HG02588 (cell line): Measurements from ENCODE around the gene CA10.

Experiments used
- ATAC-seq: cut with Tn5 transposase; IDR thresholded peaks from one replicate; pipeline ENCODE4 v1.9.1; 2021; ENCODE audit warnings: mild to moderate bottlenecking, moderate library complexity; ENCODE audit not compliant: unreplicated experiment

Gene CA10

GRCh38 chr17:51890710-51891109 lies 267.8 kb downstream of the CA10 start:
- no peak for ATAC-seq

GRCh38 chr17:51888816-51889215 lies 269.7 kb downstream of the CA10 start:
- ATAC-seq, result no peak

- no peak for ATAC-seq
Observed at GRCh38 chr17:51876986-51877385, 281.5 kb downstream of the CA10 start.

GRCh38 chr17:51873302-51873701 lies 285.2 kb downstream of the CA10 start:
- no peak for ATAC-seq

GRCh38 chr17:51869387-51869786 lies 289.1 kb downstream of the CA10 start:
- no peak for ATAC-seq

GRCh38 chr17:51860954-51861561 lies 297.5 kb downstream of the CA10 start:
- no peak for ATAC-seq

- no peak for ATAC-seq
Observed at GRCh38 chr17:51857052-51857597, 301.4 kb downstream of the CA10 start.

- ATAC-seq, result no peak
Observed at GRCh38 chr17:51855806-51856205, 302.7 kb downstream of the CA10 start.

- ATAC-seq, result no peak
Observed at GRCh38 chr17:51853857-51854256, 304.7 kb downstream of the CA10 start.

- no peak for ATAC-seq
Observed at GRCh38 chr17:51852603-51853002, 305.9 kb downstream of the CA10 start.

GRCh38 chr17:51850201-51850600 lies 308.3 kb downstream of the CA10 start:
- no peak for ATAC-seq

- no peak for ATAC-seq
Observed at GRCh38 chr17:51848451-51848850, 310.1 kb downstream of the CA10 start.

GRCh38 chr17:51846566-51846965 lies 311.9 kb downstream of the CA10 start:
- no peak for ATAC-seq

GRCh38 chr17:51845776-51846175 lies 312.7 kb downstream of the CA10 start:
- ATAC-seq, result no peak

- no peak for ATAC-seq
Observed at GRCh38 chr17:51842763-51843162, 315.8 kb downstream of the CA10 start.

GRCh38 chr17:51841669-51842068 lies 316.8 kb downstream of the CA10 start:
- no peak for ATAC-seq

GRCh38 chr17:51840688-51841087 lies 317.8 kb downstream of the CA10 start:
- no peak for ATAC-seq

GRCh38 chr17:51833620-51834019 lies 324.9 kb downstream of the CA10 start:
- ATAC-seq, result no peak

GRCh38 chr17:51833045-51833444 lies 325.5 kb downstream of the CA10 start:
- ATAC-seq, result no peak

GRCh38 chr17:51830886-51831285 lies 327.6 kb downstream of the CA10 start:
- ATAC-seq, result no peak

GRCh38 chr17:51830451-51830850 lies 328.1 kb downstream of the CA10 start:
- no peak for ATAC-seq

- ATAC-seq, result no peak
Observed at GRCh38 chr17:51828901-51829300, 329.6 kb downstream of the CA10 start.

GRCh38 chr17:51827140-51827539 lies 331.4 kb downstream of the CA10 start:
- ATAC-seq, result no peak
